ENCODE measurements around the gene LGALS12.

GRCh38 chr11:63537293-63538101 lies 31.6 kb downstream of the LGALS12 start:
- TF ChIP-seq CTCF (conservative IDR thresholded peaks at IDR 0.05 in 1 of 2, IDR thresholded peaks at IDR 0.05 in 1 of 2; ENCODE audit: low read depth in 1 of 2, low read length in 2 of 2) (no peak), EZH2 (IDR thresholded peaks at IDR 0.05; ENCODE audit: low read length, missing control alignments) (no peak)

All from fibroblast of lung (primary cell).